OCI-LY1 (cell line): ENCODE results near the gene TRIO.

Source experiments
- H2AFZ ChIP-seq: fragments of 200-600 bp; sonication (generic), shearing (Covaris generic); 2 replicates; pipeline ENCODE4 v1.6.0; 2014; ENCODE audit warnings: antibody characterized with exemption, mild to moderate bottlenecking, low read length
- H3F3A ChIP-seq: fragments of 200-600 bp; sonication (generic), shearing (Covaris generic); 2 replicates; pipeline ENCODE4 v1.6.0; 2014; ENCODE audit warnings: mild to moderate bottlenecking, antibody characterized with exemption, low read length, moderate library complexity; ENCODE audit not compliant: insufficient read depth
- H3K27ac ChIP-seq: fragments of 200-600 bp; sonication (generic); 2 replicates; pipeline ENCODE4 v1.5.1; 2014; ENCODE audit warnings: low read length, mixed run types, mild to moderate bottlenecking, low read depth; ENCODE audit not compliant: poor library complexity, severe bottlenecking
- H3K27me3 ChIP-seq: fragments of 200-600 bp; sonication (generic); 2 replicates; pipeline ENCODE4 v1.6.0; 2014; ENCODE audit warnings: antibody characterized with exemption, mild to moderate bottlenecking, low read length, moderate library complexity; ENCODE audit not compliant: insufficient read depth
- H3K36me3 ChIP-seq: fragments of 200-600 bp; sonication (generic); 2 replicates; pipeline ENCODE4 v1.6.1; 2014; ENCODE audit warnings: mild to moderate bottlenecking, antibody characterized with exemption, low read length, moderate library complexity, mixed read lengths; ENCODE audit not compliant: insufficient read depth
- H3K4me1 ChIP-seq: fragments of 200-600 bp; sonication (generic); 2 replicates; pipeline ENCODE4 v1.5.1; 2014; ENCODE audit warnings: mild to moderate bottlenecking, low read length, moderate library complexity; ENCODE audit not compliant: insufficient read depth, severe bottlenecking
- H3K4me2 ChIP-seq: fragments of 200-600 bp; sonication (generic), shearing (Covaris generic); 2 replicates; pipeline ENCODE4 v1.6.1; 2014; ENCODE audit warnings: low read length
- H3K4me3 ChIP-seq: fragments of 200-600 bp; sonication (generic); 2 replicates; pipeline ENCODE4 v1.5.1; 2014; ENCODE audit warnings: low read length, low read depth, mild to moderate bottlenecking, mixed read lengths; ENCODE audit not compliant: poor library complexity, severe bottlenecking
- H3K79me2 ChIP-seq: fragments of 200-600 bp; shearing (Covaris generic); 2 replicates; pipeline ENCODE4 v1.6.1; 2016; ENCODE audit warnings: mixed run types, low read length, mixed read lengths; ENCODE audit not compliant: insufficient read depth
- H3K9ac ChIP-seq: fragments of 200-600 bp; sonication (generic), shearing (Covaris generic); 2 replicates; pipeline ENCODE4 v1.6.1; 2014; ENCODE audit warnings: mild to moderate bottlenecking, low read length, mixed read lengths
- H3K9me2 ChIP-seq: fragments of 200-600 bp; sonication (generic), shearing (Covaris generic); 2 replicates; pipeline ENCODE4 v1.6.1; 2014; ENCODE audit warnings: low read depth, mild to moderate bottlenecking, low read length, mixed read lengths
- H3K9me3 ChIP-seq: fragments of 200-600 bp; shearing (Covaris generic); 2 replicates; pipeline ENCODE4 v1.6.1; 2014; ENCODE audit warnings: low read length, mixed read lengths
- H4K20me1 ChIP-seq: fragments of 200-600 bp; sonication (generic), shearing (Covaris generic); 2 replicates; pipeline ENCODE4 v1.6.0; 2016; ENCODE audit warnings: mild to moderate bottlenecking, low read length; ENCODE audit not compliant: insufficient read depth
- EZH2 ChIP-seq: fragments of 200-600 bp; sonication (generic), shearing (Covaris generic); IDR thresholded peaks from 2 replicates; pipeline ENCODE4 v1.8.0; 2017; ENCODE audit warnings: borderline replicate concordance, mixed run types, mild to moderate bottlenecking, antibody characterized with exemption, low read length, moderate library complexity, mixed read lengths
- TF ChIP-seq, protein P1 (sequence below): fragments of 200-600 bp; sonication (generic), shearing (Covaris generic); IDR thresholded peaks from 2 replicates; pipeline ENCODE4 v1.5.1; 2017; ENCODE audit warnings: mild to moderate bottlenecking, antibody characterized with exemption, low read length, moderate library complexity, mixed read lengths

TRIO gene

DNA sequence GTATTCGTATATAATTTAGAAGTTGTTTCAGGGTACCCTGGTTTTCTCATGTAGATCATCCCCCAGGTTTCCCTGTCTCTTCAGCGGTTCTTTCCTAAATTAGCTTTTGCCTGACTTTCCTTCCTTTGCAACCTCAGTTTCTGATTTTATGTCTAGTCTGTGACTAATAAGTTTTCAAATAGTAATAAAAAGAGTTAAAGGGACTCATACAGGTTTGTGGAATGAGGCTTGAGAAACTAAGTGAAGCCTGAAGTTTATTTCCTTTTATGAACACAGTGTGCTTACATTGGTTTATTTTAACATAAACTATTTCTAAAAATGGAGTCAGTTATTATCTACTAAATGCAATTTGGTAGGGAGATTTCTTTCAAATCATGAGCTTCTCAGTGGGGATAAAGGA, 96.8 kb downstream of the TRIO start:
- H3K4me3 ChIP-seq, result no peak overlapping the region
- TF ChIP-seq, protein P1, sequence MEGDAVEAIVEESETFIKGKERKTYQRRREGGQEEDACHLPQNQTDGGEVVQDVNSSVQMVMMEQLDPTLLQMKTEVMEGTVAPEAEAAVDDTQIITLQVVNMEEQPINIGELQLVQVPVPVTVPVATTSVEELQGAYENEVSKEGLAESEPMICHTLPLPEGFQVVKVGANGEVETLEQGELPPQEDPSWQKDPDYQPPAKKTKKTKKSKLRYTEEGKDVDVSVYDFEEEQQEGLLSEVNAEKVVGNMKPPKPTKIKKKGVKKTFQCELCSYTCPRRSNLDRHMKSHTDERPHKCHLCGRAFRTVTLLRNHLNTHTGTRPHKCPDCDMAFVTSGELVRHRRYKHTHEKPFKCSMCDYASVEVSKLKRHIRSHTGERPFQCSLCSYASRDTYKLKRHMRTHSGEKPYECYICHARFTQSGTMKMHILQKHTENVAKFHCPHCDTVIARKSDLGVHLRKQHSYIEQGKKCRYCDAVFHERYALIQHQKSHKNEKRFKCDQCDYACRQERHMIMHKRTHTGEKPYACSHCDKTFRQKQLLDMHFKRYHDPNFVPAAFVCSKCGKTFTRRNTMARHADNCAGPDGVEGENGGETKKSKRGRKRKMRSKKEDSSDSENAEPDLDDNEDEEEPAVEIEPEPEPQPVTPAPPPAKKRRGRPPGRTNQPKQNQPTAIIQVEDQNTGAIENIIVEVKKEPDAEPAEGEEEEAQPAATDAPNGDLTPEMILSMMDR, result no peak
- no peak for TF ChIP-seq EZH2
- H3K79me2 ChIP-seq, result no peaks in the 10 kb centered on the region
- no peak overlapping the region for H2AFZ ChIP-seq
- no peak overlapping the region for H3K27ac ChIP-seq
- no peaks in the 10 kb centered on the region for H3K4me1 ChIP-seq
- H3K9ac ChIP-seq, result no peak overlapping the region
- H4K20me1 ChIP-seq, result no peaks in the 10 kb centered on the region
- no peaks in the 10 kb centered on the region for H3K9me2 ChIP-seq
- H3K36me3 ChIP-seq, result no peaks in the 10 kb centered on the region
- no peak overlapping the region for H3K4me2 ChIP-seq
- no peaks in the 10 kb centered on the region for H3K9me3 ChIP-seq
- H3F3A ChIP-seq, result no peaks in the 10 kb centered on the region
- H3K27me3 ChIP-seq, result no peaks in the 10 kb centered on the region

DNA sequence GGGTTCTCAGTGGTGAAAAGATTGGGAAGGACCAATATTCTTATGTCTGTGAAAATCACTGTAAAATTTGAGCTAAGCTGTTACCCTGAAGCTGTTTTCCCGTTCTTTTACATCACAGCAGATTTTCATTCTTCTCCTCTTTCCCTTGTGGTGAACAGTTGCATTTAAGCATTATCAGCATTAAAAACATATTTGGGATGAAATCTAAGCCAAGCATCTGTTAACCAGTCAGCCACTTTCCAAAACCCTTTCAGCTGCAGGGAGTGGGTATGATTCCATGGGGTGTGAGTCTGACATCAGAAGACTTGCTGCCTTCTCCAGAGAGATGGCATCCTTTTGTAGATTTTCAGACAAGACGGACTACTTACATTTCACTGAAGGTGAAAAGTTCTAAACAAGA, 97.2 kb downstream of the TRIO start:
- Histone ChIP-seq H4K20me1 (no peaks in the 10 kb centered on the region), H3K36me3 (no peaks in the 10 kb centered on the region), H3K4me2 (no peak overlapping the region), H3F3A (no peaks in the 10 kb centered on the region), H3K9me2 (no peaks in the 10 kb centered on the region), H3K9ac (no peak overlapping the region), H3K4me1 (no peaks in the 10 kb centered on the region), H3K27ac (no peak overlapping the region), H3K4me3 (no peak overlapping the region), H3K9me3 (no peaks in the 10 kb centered on the region), H3K79me2 (no peaks in the 10 kb centered on the region), H2AFZ (no peak overlapping the region), H3K27me3 (no peaks in the 10 kb centered on the region)
- no peak for TF ChIP-seq EZH2
- TF ChIP-seq, protein P1, result no peak

DNA sequence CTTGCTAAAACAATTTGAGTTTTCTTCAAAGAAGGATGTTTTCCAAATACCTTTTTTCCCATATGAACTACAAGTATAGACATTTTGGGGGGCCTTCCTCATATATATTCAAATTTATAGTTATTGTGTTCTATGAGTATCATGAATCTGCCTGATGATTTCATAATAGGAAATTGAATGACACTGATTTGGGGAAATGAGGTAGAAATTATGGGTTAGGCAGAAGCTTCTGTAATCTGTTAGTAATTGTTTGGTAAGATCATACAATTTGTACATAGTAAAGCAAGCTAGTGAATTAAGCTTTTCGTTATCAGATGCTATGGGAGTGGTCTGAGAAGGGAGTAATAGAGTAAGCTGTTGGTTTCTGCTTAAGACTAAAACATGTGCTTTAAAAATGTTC, 98.0 kb downstream of the TRIO start:
- Histone ChIP-seq H3K79me2 (no peaks in the 10 kb centered on the region), H3K9me3 (no peaks in the 10 kb centered on the region), H3K4me2 (no peak overlapping the region), H3F3A (no peaks in the 10 kb centered on the region), H3K4me3 (no peak overlapping the region), H3K36me3 (no peaks in the 10 kb centered on the region), H3K27ac (no peak overlapping the region), H3K4me1 (no peaks in the 10 kb centered on the region), H3K9ac (no peak overlapping the region), H3K27me3 (no peaks in the 10 kb centered on the region), H2AFZ (no peak overlapping the region), H4K20me1 (no peaks in the 10 kb centered on the region), H3K9me2 (no peaks in the 10 kb centered on the region)
- TF ChIP-seq, protein P1, result no peak
- TF ChIP-seq EZH2, result no peak
